CD4-positive, alpha-beta T cell treated with Interleukin-15 for 1 hour (primary cell): ENCODE data around the gene NOD1.
A peak's percentile ranks its signal among the peaks of the same experiment; 100 is the strongest.
"Not testable (repeated sequence)": the region's sequence is repeated elsewhere in the genome, so short reads cannot be mapped to it uniquely, and the experiment has no call there.

Experiments
- DNase-seq: peaks from one replicate; pipeline ENCODE4 v3.0.0-alpha.2; 2020

NOD1 gene

GRCh38 chr7:30448461-30449189, 30.0 kb downstream of the NOD1 start:
- peak; percentile 12 for DNase-seq

- DNase-seq = no peak
Measured at GRCh38 chr7:30447466-30447865, 31.1 kb downstream of the NOD1 start.

GRCh38 chr7:30446266-30446665, 32.3 kb downstream of the NOD1 start:
- DNase-seq = no peak

GRCh38 chr7:30445770-30446169, 32.8 kb downstream of the NOD1 start:
- peak; percentile 83 for DNase-seq

- DNase-seq = no peak
Measured at GRCh38 chr7:30437823-30438574, 40.6 kb downstream of the NOD1 start.

GRCh38 chr7:30436518-30436917, 42.1 kb downstream of the NOD1 start:
- DNase-seq = no peak

- DNase-seq = peak; percentile 9
Measured at GRCh38 chr7:30436046-30436445, 42.5 kb downstream of the NOD1 start.

GRCh38 chr7:30434140-30434799, 44.3 kb downstream of the NOD1 start:
- DNase-seq = no peak

- DNase-seq = no peak
Measured at GRCh38 chr7:30433506-30433905, 45.1 kb downstream of the NOD1 start.

GRCh38 chr7:30433082-30433481, 45.5 kb downstream of the NOD1 start:
- DNase-seq = no peak

GRCh38 chr7:30430777-30431176, 47.8 kb downstream of the NOD1 start:
- DNase-seq = no peak

- no peak for DNase-seq
Measured at GRCh38 chr7:30430276-30430675, 48.3 kb downstream of the NOD1 start.

- DNase-seq = no peak
Measured at GRCh38 chr7:30429156-30429530, 49.4 kb downstream of the NOD1 start.

- DNase-seq = no peak
Measured at GRCh38 chr7:30428246-30429155, 50.1 kb downstream of the NOD1 start.

GRCh38 chr7:30427296-30428070, 51.1 kb downstream of the NOD1 start:
- DNase-seq = no peak

- DNase-seq = no peak
Measured at GRCh38 chr7:30424506-30424905, 54.1 kb downstream of the NOD1 start.

GRCh38 chr7:30423788-30424505, 54.6 kb downstream of the NOD1 start:
- DNase-seq = no peak

GRCh38 chr7:30422922-30423321, 55.7 kb downstream of the NOD1 start:
- no peak for DNase-seq

- DNase-seq = no peak
Measured at GRCh38 chr7:30421647-30422196, 56.9 kb downstream of the NOD1 start.

- DNase-seq = no peak
Measured at GRCh38 chr7:30420662-30421061, 57.9 kb downstream of the NOD1 start.

- not testable (repeated sequence) for DNase-seq
Measured at GRCh38 chr7:30420080-30420479, 58.5 kb downstream of the NOD1 start.
